B cell (primary cell): ENCODE data around the gene ADAMTSL5. TPM values are rescaled to one million over a fixed set of nuclear protein-coding genes. Genes with fewer than 3 reads are reported as not detected.

ENCODE experiments used
- ATAC-seq: fragments of 200-7000 bp; cut with Tn5 transposase; one replicate; pipeline ENCODE4 v1.10.0; 2021; ENCODE audit warnings: low read depth, mild to moderate bottlenecking, moderate number of reproducible peaks, moderate library complexity
- CTCF ChIA-PET: fragments of 350-600 bp; sonication (Branson Sonifier 250); formaldehyde crosslinking; loops from one replicate; lab custom pipeline; 2021; ENCODE audit warnings: antibody characterized with exemption, inconsistent platforms; lab: Charles Lee
- POLR2A ChIA-PET: fragments of 350-600 bp; sonication (Branson Sonifier 250); formaldehyde crosslinking; loops from one replicate; lab custom pipeline; 2021; ENCODE audit warnings: antibody characterized with exemption; lab: Charles Lee
- DNase-seq: peaks from one replicate; pipeline ENCODE4 v3.0.0; 2013
- H2AFZ ChIP-seq: 2 replicates; pipeline ENCODE4 v1.6.1; 2012; ENCODE audit warnings: mild to moderate bottlenecking, low read depth, low read length; ENCODE audit not compliant: insufficient read depth, poor library complexity, severe bottlenecking
- H3K27ac ChIP-seq, 2 donors: 1 replicate in 1 of 2; 2 replicates in 1 of 2; pipeline ENCODE4 v1.5.1; 2012 to 2013; ENCODE audit warnings: low read length in 2 of 2, mild to moderate bottlenecking in 2 of 2, moderate library complexity in 1 of 2
- H3K27me3 ChIP-seq, 4 experiments: fragments of 200-600 bp in 1 of 4; sonication (generic) in 1 of 4; replicated peaks in 1 of 4; 1 replicate in 2 of 4; 2 replicates in 2 of 4; pipeline versions ENCODE4 v1.6.1 to v1.7.0; 2013 to 2016; ENCODE audit warnings: low read length in 3 of 4, mild to moderate bottlenecking in 2 of 4, mixed read lengths in 1 of 4, moderate library complexity in 1 of 4; ENCODE audit not compliant: insufficient read depth in 4 of 4, control insufficient read depth in 3 of 4; ENCODE audit errors: control extremely low read depth in 1 of 4
- H3K36me3 ChIP-seq, 2 experiments: replicated peaks in 1 of 2; 1 replicate in 1 of 2; 2 replicates in 1 of 2; pipeline versions ENCODE4 v1.6.1 to v1.7.1; 2013; ENCODE audit warnings: low read length in 1 of 2; ENCODE audit not compliant: insufficient read depth in 2 of 2, control insufficient read depth in 1 of 2; ENCODE audit errors: control extremely low read depth in 1 of 2, extremely low read depth in 1 of 2
- H3K4me1 ChIP-seq, 2 donors: fragments of 200-600 bp in 1 of 2; sonication (generic) in 1 of 2; 1 replicate in 1 of 2; 2 replicates in 1 of 2; pipeline versions ENCODE4 v1.5.1 to v1.6.1; 2013 to 2017; ENCODE audit warnings: low read length in 2 of 2; ENCODE audit not compliant: control insufficient read depth in 2 of 2, insufficient read depth in 2 of 2
- H3K4me2 ChIP-seq: replicated peaks from 2 replicates; pipeline ENCODE3; 2012; ENCODE audit warnings: mild to moderate bottlenecking, low read depth, low read length; ENCODE audit not compliant: poor library complexity, severe bottlenecking
- H3K4me3 ChIP-seq, 5 experiments: fragments of 200-600 bp in 1 of 5; sonication (generic) in 1 of 5; 1 replicate in 3 of 5; 2 replicates in 2 of 5; pipeline versions ENCODE4 v1.5.1 to v1.7.0; 2011 to 2016; ENCODE audit warnings: low read length in 4 of 5, mild to moderate bottlenecking in 4 of 5, low read depth in 2 of 5, control low read depth in 1 of 5, moderate library complexity in 1 of 5; ENCODE audit not compliant: insufficient read depth in 1 of 5; ENCODE audit errors: control extremely low read depth in 1 of 5, extremely low read depth in 1 of 5
- H3K79me2 ChIP-seq: fragments of 200-600 bp; sonication (generic); one replicate; pipeline ENCODE4 v1.6.0; 2016; ENCODE audit warnings: low read length; ENCODE audit not compliant: control insufficient read depth, insufficient read depth
- H3K9ac ChIP-seq: fragments of 200-600 bp; sonication (generic); 2 replicates; pipeline ENCODE4 v1.6.1; 2017; ENCODE audit warnings: mild to moderate bottlenecking, low read length, moderate library complexity
- H3K9me3 ChIP-seq, 3 donors: one replicate each; pipeline versions ENCODE4 v1.6.1 to v1.7.1; 2013; ENCODE audit warnings: low read length in 2 of 3; ENCODE audit not compliant: control insufficient read depth in 2 of 3, insufficient read depth in 1 of 3; ENCODE audit errors: control extremely low read depth in 1 of 3
- H4K20me1 ChIP-seq: 2 replicates; pipeline ENCODE4 v1.6.0; 2012; ENCODE audit warnings: mild to moderate bottlenecking, low read length; ENCODE audit not compliant: insufficient read depth, control insufficient read depth, poor library complexity, severe bottlenecking
- H3K27ac Mint-ChIP-seq: one replicate; pipeline ENCODE4 v1.8.0; 2021; ENCODE audit warnings: mixed read lengths
- H3K27me3 Mint-ChIP-seq: one replicate; pipeline ENCODE4 v1.8.0; 2021; ENCODE audit warnings: mixed read lengths
- H3K4me1 Mint-ChIP-seq: one replicate; pipeline ENCODE4 v1.8.0; 2021; ENCODE audit warnings: mixed read lengths
- H3K4me3 Mint-ChIP-seq: one replicate; pipeline ENCODE4 v1.8.0; 2021; ENCODE audit warnings: mixed read lengths
- H3K9me3 Mint-ChIP-seq: one replicate; pipeline ENCODE4 v1.8.0; 2022; ENCODE audit warnings: mixed read lengths; ENCODE audit not compliant: insufficient read depth
- CTCF ChIP-seq: fragments of 200-600 bp; IDR thresholded peaks from one replicate; pipeline ENCODE4 v1.8.0; 2022; ENCODE audit warnings: antibody characterized with exemption, mild to moderate bottlenecking
- EZH2 ChIP-seq: IDR thresholded peaks from 2 replicates; pipeline ENCODE4 v1.6.1; 2012; ENCODE audit warnings: borderline replicate concordance, low read depth, mild to moderate bottlenecking, moderate library complexity, low read length; ENCODE audit not compliant: insufficient read depth, poor library complexity, severe bottlenecking
- WGBS: methylation state at CpG from one replicate; pipeline ENCODE4 v1.1.5; 2013; ENCODE audit warnings: missing lambda C conversion rate; ENCODE audit not compliant: insufficient coverage; 5-methylcytosine and 5-hydroxymethylcytosine counted together
- intact Hi-C: fragments of 100-400 bp; cut with micrococcal nuclease; formaldehyde crosslinking; loops from one replicate; pipeline ENCODE4 v1.10.0; 2022
- polyA plus RNA-seq: library from polyadenylated mRNA; depleted of rRNA; stranded (reverse); fragments of >200 nt; gene quantifications from 2 replicates; pipeline ENCODE4 v1.2.3, GENCODE V29; 2012
- total RNA-seq, 2 donors: library from RNA; stranded (reverse); fragments of 120-200 nt in 1 of 2; gene quantifications; 1 replicate in 1 of 2; 2 replicates in 1 of 2; pipeline versions ENCODE4 v1.2.3 to v1.2.4, GENCODE V29; 2013 to 2022

Gene ADAMTSL5
- total and polyA plus RNA-seq, 2 donors (not counting 1 experiment from before 2014, with no cell fraction given) = 0.09 TPM; not detected in 1

GRCh38 chr19:1457892-1458291 lies 54.9 kb downstream of the ADAMTSL5 start:
- Histone ChIP-seq H3K9me3 (peaks cover 0 to 30% (median 0%) of the 10 kb centered on the region in 3 donors), H3K4me3 (no peak overlapping the region), H3K4me2 (no peak overlapping the region), H3K9ac (no peak overlapping the region), H2AFZ (no peak overlapping the region), H3K27me3 (peaks cover 0 to 46% (median 22%) of the 10 kb centered on the region in 4 experiments), H3K4me1 (peaks cover 31 to 35% of the 10 kb centered on the region in 2 donors), H3K36me3 (no peaks in the 10 kb centered on the region), H3K79me2 (no peaks in the 10 kb centered on the region), H3K27ac (no peak overlapping the region), H4K20me1 (peaks cover 12% of the 10 kb centered on the region)
- Mint-ChIP-seq H3K4me1 (peaks cover 15% of the 10 kb centered on the region), H3K9me3 (no peaks in the 10 kb centered on the region), H3K27ac (no peak overlapping the region), H3K4me3 (no peak overlapping the region), H3K27me3 (peaks cover 27% of the 10 kb centered on the region)
- no peak for ATAC-seq
- 89% methylated on average over 16 of the region's 16 CpGs for WGBS
- ChIA-PET CTCF (interaction anchor here (1.2 kb wide), 1 partner anchor 14 kb away, joined by 4 read pairs; no protein-coding TSS in a partner anchor), POLR2A (interaction anchor here (0.7 kb wide), 1 partner anchor 175 kb away, joined by 5 read pairs; no protein-coding TSS in a partner anchor)
- no peak for DNase-seq
- intact Hi-C loops = no loop called here
- TF ChIP-seq EZH2 (no peak), CTCF (no peak)

- ATAC-seq = no peak
- Mint-ChIP-seq H3K4me3 (no peak overlapping the region), H3K27ac (no peak overlapping the region), H3K9me3 (no peaks in the 10 kb centered on the region), H3K27me3 (peaks cover 27% of the 10 kb centered on the region), H3K4me1 (peaks cover 16% of the 10 kb centered on the region)
- Histone ChIP-seq H3K27ac (no peak overlapping the region), H3K9me3 (peaks cover 0 to 31% (median 0%) of the 10 kb centered on the region in 3 donors), H4K20me1 (peaks cover 12% of the 10 kb centered on the region), H3K4me1 (peaks cover 31 to 35% of the 10 kb centered on the region in 2 donors), H3K9ac (no peak overlapping the region), H3K4me2 (no peak overlapping the region), H3K4me3 (no peak overlapping the region), H3K27me3 (peaks cover 0 to 53% (median 29%) of the 10 kb centered on the region in 4 experiments), H3K36me3 (no peaks in the 10 kb centered on the region), H3K79me2 (no peaks in the 10 kb centered on the region), H2AFZ (no peak overlapping the region)
- intact Hi-C loops = no loop called here
- 17% methylated on average over 47 of the region's 48 CpGs for WGBS
- no peak for TF ChIP-seq EZH2
- no peak for TF ChIP-seq CTCF
- no peak for DNase-seq
- ChIA-PET POLR2A (interaction anchor here (0.6 to 0.7 kb wide), 2 partner anchors 174 to 875 kb away, joined by 3 to 5 read pairs; no protein-coding TSS in a partner anchor), CTCF (interaction anchor here (0.6 kb wide), 1 partner anchor 263 kb away, joined by 3 read pairs; no protein-coding TSS in a partner anchor)
Measured at GRCh38 chr19:1457031-1457739, 55.6 kb downstream of the ADAMTSL5 start.
